Panc1 (cell line): ENCODE measurements around the gene TSHZ3. TPM values are rescaled to one million over a fixed set of nuclear protein-coding genes. Genes with fewer than 3 reads are reported as not detected.

Source experiments
- ATAC-seq: fragments of 200-7000 bp; cut with Tn5 transposase; 2 replicates; pipeline ENCODE4 v1.9.1; 2020; ENCODE audit warnings: mild to moderate bottlenecking, moderate library complexity
- BruUV-seq: library from RNA; stranded (reverse); fragments of 400-500 nt; replicated peaks from 2 replicates; lab custom pipeline; 2021; lab: Mats Ljungman, UMichigan
- CTCF ChIA-PET: fragments of 300-600 bp; sonication (Branson Sonifier 250); formaldehyde crosslinking; loops from one replicate; lab custom pipeline; 2022; ENCODE audit warnings: antibody characterized with exemption; lab: Charles Lee
- POLR2A ChIA-PET: fragments of 300-600 bp; sonication (Branson Sonifier 250); formaldehyde crosslinking; loops from one replicate; lab custom pipeline; 2022; ENCODE audit warnings: antibody characterized with exemption; lab: Charles Lee
- DNase-seq: peaks from one replicate; pipeline ENCODE4 v3.0.0-alpha.2; 2010; ENCODE audit warnings: low read depth, low spot score
- H3K27ac ChIP-seq: 2 replicates; pipeline ENCODE4 v1.5.1; 2011; ENCODE audit warnings: mild to moderate bottlenecking, low read length, inconsistent platforms
- H3K27me3 ChIP-seq: fragments of 200-500 bp; sonication (Bioruptor generic); 2 replicates; pipeline ENCODE4 v1.6.0; 2014; ENCODE audit warnings: low read length, inconsistent platforms; ENCODE audit not compliant: control insufficient read depth, insufficient read depth
- H3K36me3 ChIP-seq: fragments of 200-500 bp; sonication (Bioruptor generic); 2 replicates; pipeline ENCODE4 v1.5.1; 2014; ENCODE audit warnings: inconsistent platforms, mild to moderate bottlenecking, low read length, moderate library complexity; ENCODE audit not compliant: control insufficient read depth, insufficient read depth
- H3K4me1 ChIP-seq: 2 replicates; pipeline ENCODE4 v1.5.1; 2011; ENCODE audit warnings: inconsistent platforms, mild to moderate bottlenecking, low read length, moderate library complexity; ENCODE audit not compliant: control insufficient read depth, insufficient read depth
- H3K4me3 ChIP-seq, 2 experiments: 2 replicates each; pipeline ENCODE4 v1.5.1; 2011 to 2012; ENCODE audit warnings: low read depth in 2 of 2, low read length in 2 of 2, mild to moderate bottlenecking in 2 of 2, inconsistent platforms in 1 of 2, moderate library complexity in 1 of 2
- H3K9me3 ChIP-seq: fragments of 200-500 bp; sonication (Bioruptor generic); 2 replicates; pipeline ENCODE4 v1.5.1; 2014; ENCODE audit warnings: low read depth, mild to moderate bottlenecking, inconsistent platforms, low read length, moderate library complexity; ENCODE audit not compliant: control insufficient read depth, insufficient read depth
- POLR2AphosphoS5 ChIP-seq: IDR thresholded peaks from 2 replicates; pipeline ENCODE4 v1.6.1; 2012; ENCODE audit warnings: mild to moderate bottlenecking, low read depth, low read length, moderate library complexity
- SIN3A ChIP-seq: IDR thresholded peaks from 2 replicates; pipeline ENCODE4 v1.6.1; 2012; ENCODE audit warnings: low read depth, mild to moderate bottlenecking, low read length, moderate library complexity, borderline replicate concordance; ENCODE audit not compliant: insufficient read depth
- TCF7L2 ChIP-seq: IDR thresholded peaks from 2 replicates; pipeline ENCODE4 v1.6.1; 2011; ENCODE audit warnings: mild to moderate bottlenecking, low read depth, low read length, inconsistent platforms
- in situ Hi-C: cut with HindIII; loops from 2 replicates; pipeline ENCODE4 v1.10.0; 2016; ENCODE audit warnings: low sequenced_read_pairs, low pct_unique_long_range_greater_than_20kb
- intact Hi-C: fragments of 100-400 bp; cut with micrococcal nuclease; formaldehyde crosslinking; loops from one replicate; pipeline ENCODE4 v1.10.0; 2022; ENCODE audit not compliant: unreplicated experiment
- total RNA-seq: library from RNA; stranded (reverse); gene quantifications from one replicate; pipeline ENCODE4 v1.2.1, GENCODE V29; 2021; ENCODE audit not compliant: unreplicated experiment
- TF ChIP-seq, protein P1 (sequence below), 2 experiments: IDR thresholded peaks; 2 replicates each; pipeline ENCODE4 v1.6.1; 2011 to 2012; ENCODE audit warnings: low read depth in 2 of 2, control low read depth in 1 of 2, low read length in 1 of 2, mild to moderate bottlenecking in 1 of 2, moderate library complexity in 1 of 2; ENCODE audit not compliant: insufficient read depth in 1 of 2
- TF ChIP-seq, protein P2 (sequence below): fragments of 450-650 bp; IDR thresholded peaks from 2 replicates; pipeline ENCODE4 v1.5.1; 2017; ENCODE audit warnings: mild to moderate bottlenecking

The TSHZ3 gene
- total RNA-seq, 1 experiment from 2014 or later, result 7.8 TPM

DNA sequence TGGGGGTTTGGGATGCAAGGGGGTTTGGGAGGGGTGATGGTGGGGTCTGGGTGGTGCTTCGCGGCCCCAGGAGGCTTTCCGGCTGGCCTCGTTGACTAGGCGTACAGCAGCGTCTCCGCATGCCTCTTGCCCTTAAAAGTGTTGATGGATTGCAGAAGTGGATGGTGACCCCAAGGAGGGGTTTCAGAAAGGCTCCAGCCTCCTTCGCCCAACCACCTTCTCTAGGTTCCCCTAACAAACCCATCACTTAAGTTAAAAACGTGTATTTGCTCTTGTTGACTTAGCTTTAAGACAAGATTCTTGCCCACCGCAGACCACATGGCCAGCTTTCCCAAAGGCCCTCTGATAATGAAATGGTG lies 8.1 kb upstream of the TSHZ3 start:
- no TSS peak for BruUV-seq
- POLR2A ChIA-PET, result no interaction called here

DNA sequence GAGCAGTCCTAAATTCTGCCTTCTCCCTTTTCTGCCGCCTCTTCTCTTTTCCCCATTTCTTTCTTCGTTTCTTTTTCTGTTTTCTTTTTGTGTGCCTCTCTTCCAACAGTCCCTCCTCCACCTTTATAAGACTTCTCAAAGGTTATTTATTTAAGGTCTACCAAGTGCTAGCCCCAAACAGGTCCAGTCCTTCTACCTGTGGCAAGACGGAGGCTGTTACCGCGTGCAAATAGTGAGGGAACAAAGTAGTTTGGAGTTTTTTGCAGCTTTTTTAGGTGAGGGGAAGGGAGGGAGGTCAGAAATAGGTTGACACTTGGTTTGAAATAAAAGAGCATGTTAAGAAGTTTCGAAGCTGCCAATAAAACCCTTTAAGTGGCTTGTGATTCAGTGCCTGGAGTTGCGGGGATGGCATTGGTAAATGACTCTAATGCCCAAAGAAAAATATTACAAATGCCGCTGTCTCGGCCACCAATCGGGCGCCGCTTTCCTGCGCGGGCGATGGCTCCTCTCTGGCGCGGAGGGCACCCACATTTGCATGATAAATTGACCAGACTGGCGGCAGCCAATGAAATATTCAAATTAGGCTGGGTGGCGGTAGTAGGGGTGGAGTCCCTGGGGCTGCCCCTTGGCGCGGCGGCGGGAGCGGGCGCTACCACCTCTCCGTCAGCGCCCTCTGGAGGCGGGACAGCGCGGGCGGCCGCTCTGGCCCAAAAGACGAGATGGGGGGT lies 7.5 kb upstream of the TSHZ3 start:
- Histone ChIP-seq H3K27me3 (peaks cover 2% of the 10 kb centered on the region; the same call in 1 of the 2 replicates), H3K36me3 (no peaks in the 10 kb centered on the region), H3K9me3 (no peaks in the 10 kb centered on the region), H3K4me3 (no peak overlapping the region), H3K27ac (no peak overlapping the region), H3K4me1 (no peaks in the 10 kb centered on the region)
- DNase-seq (no peak), ATAC-seq (no peak)
- ChIA-PET POLR2A (no interaction called here), CTCF (interaction anchor here (0.6 kb wide), 1 partner anchor 222 kb away, joined by 4 read pairs; no protein-coding TSS in a partner anchor)
- no TSS peak for BruUV-seq
- intact Hi-C loops, result no loop called here
- in situ Hi-C loops, result no loop called here
- TF ChIP-seq POLR2AphosphoS5 (no peak), SIN3A (no peak), TCF7L2 (no peak)
- TF ChIP-seq, protein P1, sequence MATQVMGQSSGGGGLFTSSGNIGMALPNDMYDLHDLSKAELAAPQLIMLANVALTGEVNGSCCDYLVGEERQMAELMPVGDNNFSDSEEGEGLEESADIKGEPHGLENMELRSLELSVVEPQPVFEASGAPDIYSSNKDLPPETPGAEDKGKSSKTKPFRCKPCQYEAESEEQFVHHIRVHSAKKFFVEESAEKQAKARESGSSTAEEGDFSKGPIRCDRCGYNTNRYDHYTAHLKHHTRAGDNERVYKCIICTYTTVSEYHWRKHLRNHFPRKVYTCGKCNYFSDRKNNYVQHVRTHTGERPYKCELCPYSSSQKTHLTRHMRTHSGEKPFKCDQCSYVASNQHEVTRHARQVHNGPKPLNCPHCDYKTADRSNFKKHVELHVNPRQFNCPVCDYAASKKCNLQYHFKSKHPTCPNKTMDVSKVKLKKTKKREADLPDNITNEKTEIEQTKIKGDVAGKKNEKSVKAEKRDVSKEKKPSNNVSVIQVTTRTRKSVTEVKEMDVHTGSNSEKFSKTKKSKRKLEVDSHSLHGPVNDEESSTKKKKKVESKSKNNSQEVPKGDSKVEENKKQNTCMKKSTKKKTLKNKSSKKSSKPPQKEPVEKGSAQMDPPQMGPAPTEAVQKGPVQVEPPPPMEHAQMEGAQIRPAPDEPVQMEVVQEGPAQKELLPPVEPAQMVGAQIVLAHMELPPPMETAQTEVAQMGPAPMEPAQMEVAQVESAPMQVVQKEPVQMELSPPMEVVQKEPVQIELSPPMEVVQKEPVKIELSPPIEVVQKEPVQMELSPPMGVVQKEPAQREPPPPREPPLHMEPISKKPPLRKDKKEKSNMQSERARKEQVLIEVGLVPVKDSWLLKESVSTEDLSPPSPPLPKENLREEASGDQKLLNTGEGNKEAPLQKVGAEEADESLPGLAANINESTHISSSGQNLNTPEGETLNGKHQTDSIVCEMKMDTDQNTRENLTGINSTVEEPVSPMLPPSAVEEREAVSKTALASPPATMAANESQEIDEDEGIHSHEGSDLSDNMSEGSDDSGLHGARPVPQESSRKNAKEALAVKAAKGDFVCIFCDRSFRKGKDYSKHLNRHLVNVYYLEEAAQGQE (IDR thresholded peaks at IDR 0.05; ENCODE audit: insufficient read depth in 1 of 2, low read depth in 2 of 2, low read length in 1 of 2), result no peak
- TF ChIP-seq, protein P2, sequence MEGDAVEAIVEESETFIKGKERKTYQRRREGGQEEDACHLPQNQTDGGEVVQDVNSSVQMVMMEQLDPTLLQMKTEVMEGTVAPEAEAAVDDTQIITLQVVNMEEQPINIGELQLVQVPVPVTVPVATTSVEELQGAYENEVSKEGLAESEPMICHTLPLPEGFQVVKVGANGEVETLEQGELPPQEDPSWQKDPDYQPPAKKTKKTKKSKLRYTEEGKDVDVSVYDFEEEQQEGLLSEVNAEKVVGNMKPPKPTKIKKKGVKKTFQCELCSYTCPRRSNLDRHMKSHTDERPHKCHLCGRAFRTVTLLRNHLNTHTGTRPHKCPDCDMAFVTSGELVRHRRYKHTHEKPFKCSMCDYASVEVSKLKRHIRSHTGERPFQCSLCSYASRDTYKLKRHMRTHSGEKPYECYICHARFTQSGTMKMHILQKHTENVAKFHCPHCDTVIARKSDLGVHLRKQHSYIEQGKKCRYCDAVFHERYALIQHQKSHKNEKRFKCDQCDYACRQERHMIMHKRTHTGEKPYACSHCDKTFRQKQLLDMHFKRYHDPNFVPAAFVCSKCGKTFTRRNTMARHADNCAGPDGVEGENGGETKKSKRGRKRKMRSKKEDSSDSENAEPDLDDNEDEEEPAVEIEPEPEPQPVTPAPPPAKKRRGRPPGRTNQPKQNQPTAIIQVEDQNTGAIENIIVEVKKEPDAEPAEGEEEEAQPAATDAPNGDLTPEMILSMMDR, result no peak; the same call in 1 of the 2 replicates

More for the DNA sequence above, 8.1 kb upstream of the TSHZ3 start:
- Histone ChIP-seq H3K4me1 (no peaks in the 10 kb centered on the region), H3K36me3 (no peaks in the 10 kb centered on the region), H3K27me3 (peaks cover 2% of the 10 kb centered on the region; the same call in 1 of the 2 replicates), H3K4me3 (no peak overlapping the region), H3K9me3 (no peaks in the 10 kb centered on the region), H3K27ac (no peak overlapping the region)
- CTCF ChIA-PET, result interaction anchor here (0.6 kb wide), 1 partner anchor 222 kb away, joined by 4 read pairs; no protein-coding TSS in a partner anchor
- intact Hi-C loops (no loop called here), in situ Hi-C loops (no loop called here)
- no peak for ATAC-seq
- no peak for TF ChIP-seq SIN3A
- TF ChIP-seq, protein P1 (IDR thresholded peaks at IDR 0.05; ENCODE audit: insufficient read depth in 1 of 2, low read depth in 2 of 2, low read length in 1 of 2), result no peak
- TF ChIP-seq, protein P2, result no peak
- TF ChIP-seq TCF7L2, result no peak
- no peak for TF ChIP-seq POLR2AphosphoS5
- DNase-seq, result no peak
